Heart right ventricle (tissue), 16 donors: ENCODE results near the gene IFITM2. TPM values are rescaled to one million over a fixed set of nuclear protein-coding genes. Genes with fewer than 3 reads are reported as not detected.

ENCODE experiments used
- ATAC-seq, 8 donors: fragments of 200-7000 bp; cut with Tn5 transposase; one replicate each; pipeline ENCODE4 v1.9.1; 2020; ENCODE audit warnings: mild to moderate bottlenecking in 8 of 8, moderate library complexity in 8 of 8, moderate number of reproducible peaks in 1 of 8
- DNase-seq, 2 donors: peaks; one replicate each; pipeline ENCODE4 v3.0.0-alpha.2; 2020
- H3K27ac ChIP-seq, 10 donors: fragments of 200-600 bp; sonication (generic) in 2 of 10; one replicate each; pipeline versions ENCODE4 v1.5.0 to v1.8.0; 2020 to 2022; ENCODE audit warnings: mild to moderate bottlenecking in 3 of 10
- H3K27me3 ChIP-seq, 7 donors: fragments of 200-600 bp; one replicate each; pipeline ENCODE4 v1.8.0; 2021 to 2022; ENCODE audit warnings: mild to moderate bottlenecking in 2 of 7
- H3K36me3 ChIP-seq, 9 donors: fragments of 200-600 bp; sonication (generic) in 1 of 9; one replicate each; pipeline versions ENCODE4 v1.5.0 to v1.8.0; 2020 to 2022; ENCODE audit warnings: mild to moderate bottlenecking in 2 of 9
- H3K4me1 ChIP-seq, 9 donors: fragments of 200-600 bp; sonication (generic) in 1 of 9; one replicate each; pipeline versions ENCODE4 v1.5.0 to v1.8.0; 2020 to 2022; ENCODE audit warnings: mild to moderate bottlenecking in 4 of 9
- H3K4me3 ChIP-seq, 10 donors: fragments of 200-600 bp; sonication (generic) in 2 of 10; one replicate each; pipeline versions ENCODE4 v1.5.0 to v1.8.0; 2020 to 2022; ENCODE audit warnings: mild to moderate bottlenecking in 7 of 10, moderate library complexity in 2 of 10
- H3K9me3 ChIP-seq, 11 donors: fragments of 200-600 bp in 10 of 11; sonication (generic) in 2 of 11; one replicate each; pipeline versions ENCODE4 v1.5.0 to v1.8.0; 2013 to 2022; ENCODE audit warnings: mild to moderate bottlenecking in 2 of 11, control low read depth in 1 of 11, moderate library complexity in 1 of 11
- WGBS, 2 donors: extraction: QIAGEN DNeasy Blood & Tissue Kit; methylation state at CpG; one replicate each; pipeline ENCODE4 v1.1.7; 2013; ENCODE audit warnings: inconsistent platforms in 1 of 2; 5-methylcytosine and 5-hydroxymethylcytosine counted together
- intact Hi-C, 10 donors: fragments of 100-400 bp; cut with DNase I; formaldehyde crosslinking; loops; one replicate each; pipeline versions ENCODE4 v1.11.1 to v1.14.2; 2022
- polyA plus RNA-seq, 2 donors: library from polyadenylated mRNA; stranded (reverse); fragments of 200-250 nt; gene quantifications; one replicate each; pipeline ENCODE4 v1.2.3, GENCODE V29; 2013
- total RNA-seq, 10 donors: library from RNA; stranded (reverse); fragmentation: NEBNext Ultra II Directional in 3 of 10; extraction: Animal tissue kit (Norgen Biotek cat#: 25700) in 3 of 10; gene quantifications; one replicate each; pipeline versions ENCODE4 v1.2.1 to v1.2.4, GENCODE V29; 2021 to 2023
- TF ChIP-seq, protein P1 (sequence below), 9 donors: fragments of 200-600 bp; sonication (generic) in 2 of 9; IDR thresholded peaks; one replicate each; pipeline versions ENCODE4 v1.5.0 to v1.8.0; 2021 to 2022; ENCODE audit warnings: antibody characterized with exemption in 9 of 9, mild to moderate bottlenecking in 5 of 9, moderate library complexity in 1 of 9
- donor health status: Arrhythmogenic right ventricular cardiomyopathy.
- donor health status: ischemic (EF 13 %, LVEDD 7.1; RV severe dilation, severe dysfunction).
- donor health status: healthy with polysubstance abuse.
- donor health status: DM: no; HTN: yes; CAD: no.
- donor health status: DM: no; HTN: no; CAD: no.
- donor health status: ischemic (EF 25% LVEDD 6.9; RV normal size, moderate dysfunction).
- donor health status: ischemic (EF 25% LVEDD 5.7; RV mildly dilated, moderate dysfunction).
- donor health status: healthy.
- donor health status: DM: yes; HTN: yes; CAD: no.
- donor health status: Ischemic cardiomyopathy.
- donor health status: ischemic (EF 35%, LVEDD 5.7; RV mildly dilated, moderate dysfunction).
- donor health status: nonischemic (EF 11% LVEDD 7.7; RV severe dilation, severe dysfunction).
- donor health status: DM: yes; HTN: yes; CAD: no.
- donor health status: PGD.
- donor health status: ischemic (EF 29% LVEDD 5.4; RV normal size, mild dysfunction).
- donor health status: nonischemic (EF 23%, LVEDD 6.1; RV moderate dilation, normal function).

The IFITM2 gene
- total and polyA plus RNA-seq, 12 donors, result 57.2 to 843 (median 163) TPM

DNA sequence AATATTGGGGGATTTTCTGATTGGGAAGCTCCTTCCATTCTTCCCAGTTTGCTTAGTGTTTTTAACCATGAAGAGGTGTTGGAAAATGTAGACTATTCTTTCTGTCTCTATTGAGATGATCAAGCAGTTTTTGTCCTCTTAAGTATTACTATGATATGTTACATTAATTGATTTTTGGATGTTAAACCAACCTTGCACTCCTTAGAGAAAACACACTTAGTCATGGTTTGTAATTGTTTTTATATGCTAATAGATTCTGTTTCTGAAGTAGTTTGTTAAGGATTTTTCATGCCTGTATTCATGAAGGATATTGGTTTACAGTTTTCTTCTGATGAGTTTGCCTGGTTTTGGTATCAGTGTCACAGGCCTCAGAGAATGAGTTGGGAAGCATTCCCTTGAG lies 31.4 kb upstream of the IFITM2 start:
- no peaks in the 10 kb centered on the region for H3K36me3 ChIP-seq
- no peak for DNase-seq

DNA sequence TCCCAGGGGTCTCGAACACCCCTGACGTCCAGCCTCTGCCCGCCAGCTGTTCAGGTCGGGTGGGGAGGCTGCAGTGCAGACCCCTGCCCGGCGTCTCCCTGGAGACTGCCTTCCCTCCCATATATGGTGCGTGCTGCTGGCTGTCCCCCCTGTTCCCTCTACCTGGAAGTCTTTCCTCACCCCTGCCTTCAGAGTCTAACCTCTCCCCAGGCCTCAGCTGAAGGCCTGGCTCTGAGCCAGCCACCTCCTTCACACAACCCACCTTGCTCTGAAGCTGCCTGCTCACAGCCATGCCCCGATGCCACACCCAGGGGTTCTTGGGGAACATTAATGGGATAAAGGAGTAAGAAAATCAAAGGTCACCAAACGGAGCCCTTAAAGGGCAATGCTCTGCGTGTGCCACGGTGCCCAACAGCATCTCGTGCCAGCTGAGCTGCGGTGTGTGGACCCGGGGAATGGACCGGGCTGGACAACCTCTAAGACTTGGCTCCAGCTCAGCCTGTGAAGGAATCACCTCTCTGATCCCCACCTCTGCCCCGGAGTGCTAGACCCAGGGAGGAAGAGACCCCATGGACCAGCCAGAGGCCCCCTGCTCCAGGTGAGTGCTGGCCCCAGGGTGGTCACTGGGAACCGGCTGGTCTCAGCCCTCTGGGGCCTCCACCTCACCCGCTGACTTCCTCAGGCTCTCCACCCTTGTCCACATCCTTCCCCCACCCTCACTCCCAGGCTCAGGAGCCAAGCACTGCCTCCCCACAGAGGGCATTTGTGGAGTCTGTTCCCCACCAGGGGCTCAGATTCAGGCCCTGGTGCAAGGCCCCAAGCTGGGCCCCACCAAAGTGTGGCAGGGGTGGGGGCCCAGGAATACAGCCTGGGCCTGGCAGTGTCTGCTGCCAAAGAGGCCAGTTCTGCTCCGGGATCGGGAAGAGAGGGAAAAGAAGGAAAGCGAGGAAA lies 29.3 kb upstream of the IFITM2 start, which contains the start of gene NLRP6:
Gene NLRP6, plus strand, starts transcription at position 407 of the 951 bp plus-strand sequence. Its CDS starts 163 bp downstream, at position 570.
- Histone ChIP-seq H3K4me3 (peak within 1 kb of the TSS in 9 of 10 donors; percentile 19 to 46 (median 26)), H3K27ac (peak within 1 kb of the TSS in 1 of 10 donors; percentile 61), H3K4me1 (peaks cover 5 to 35% (median 26%) of the 10 kb centered on the region in 9 donors), H3K27me3 (peaks cover 33 to 78% (median 65%) of the 10 kb centered on the region in 7 donors), H3K9me3 (peaks cover 0 to 3% (median 0%) of the 10 kb centered on the region in 11 donors), H3K36me3 (no peaks in the 10 kb centered on the region)
- DNase-seq (peak in 1 of 2 donors; percentile 2), ATAC-seq (no peak)
- TF ChIP-seq, protein P1, sequence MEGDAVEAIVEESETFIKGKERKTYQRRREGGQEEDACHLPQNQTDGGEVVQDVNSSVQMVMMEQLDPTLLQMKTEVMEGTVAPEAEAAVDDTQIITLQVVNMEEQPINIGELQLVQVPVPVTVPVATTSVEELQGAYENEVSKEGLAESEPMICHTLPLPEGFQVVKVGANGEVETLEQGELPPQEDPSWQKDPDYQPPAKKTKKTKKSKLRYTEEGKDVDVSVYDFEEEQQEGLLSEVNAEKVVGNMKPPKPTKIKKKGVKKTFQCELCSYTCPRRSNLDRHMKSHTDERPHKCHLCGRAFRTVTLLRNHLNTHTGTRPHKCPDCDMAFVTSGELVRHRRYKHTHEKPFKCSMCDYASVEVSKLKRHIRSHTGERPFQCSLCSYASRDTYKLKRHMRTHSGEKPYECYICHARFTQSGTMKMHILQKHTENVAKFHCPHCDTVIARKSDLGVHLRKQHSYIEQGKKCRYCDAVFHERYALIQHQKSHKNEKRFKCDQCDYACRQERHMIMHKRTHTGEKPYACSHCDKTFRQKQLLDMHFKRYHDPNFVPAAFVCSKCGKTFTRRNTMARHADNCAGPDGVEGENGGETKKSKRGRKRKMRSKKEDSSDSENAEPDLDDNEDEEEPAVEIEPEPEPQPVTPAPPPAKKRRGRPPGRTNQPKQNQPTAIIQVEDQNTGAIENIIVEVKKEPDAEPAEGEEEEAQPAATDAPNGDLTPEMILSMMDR (IDR thresholded peaks at IDR 0.05), result no peak
- intact Hi-C loops, result no loop called here
- WGBS, 2 donors, result 76 to 77% methylated on average over 21 of the region's 21 CpGs

More for the DNA sequence above, 31.4 kb upstream of the IFITM2 start:
- Histone ChIP-seq H3K27ac (no peak overlapping the region), H3K4me1 (peaks cover 5 to 28% (median 24%) of the 10 kb centered on the region in 9 donors), H3K27me3 (peaks cover 27 to 65% (median 48%) of the 10 kb centered on the region in 7 donors), H3K4me3 (no peak overlapping the region), H3K9me3 (peaks cover 0 to 3% (median 0%) of the 10 kb centered on the region in 11 donors)
- no peak for ATAC-seq
- TF ChIP-seq, protein P1 (IDR thresholded peaks at IDR 0.05), result no peak
- intact Hi-C loops, result no loop called here

DNA sequence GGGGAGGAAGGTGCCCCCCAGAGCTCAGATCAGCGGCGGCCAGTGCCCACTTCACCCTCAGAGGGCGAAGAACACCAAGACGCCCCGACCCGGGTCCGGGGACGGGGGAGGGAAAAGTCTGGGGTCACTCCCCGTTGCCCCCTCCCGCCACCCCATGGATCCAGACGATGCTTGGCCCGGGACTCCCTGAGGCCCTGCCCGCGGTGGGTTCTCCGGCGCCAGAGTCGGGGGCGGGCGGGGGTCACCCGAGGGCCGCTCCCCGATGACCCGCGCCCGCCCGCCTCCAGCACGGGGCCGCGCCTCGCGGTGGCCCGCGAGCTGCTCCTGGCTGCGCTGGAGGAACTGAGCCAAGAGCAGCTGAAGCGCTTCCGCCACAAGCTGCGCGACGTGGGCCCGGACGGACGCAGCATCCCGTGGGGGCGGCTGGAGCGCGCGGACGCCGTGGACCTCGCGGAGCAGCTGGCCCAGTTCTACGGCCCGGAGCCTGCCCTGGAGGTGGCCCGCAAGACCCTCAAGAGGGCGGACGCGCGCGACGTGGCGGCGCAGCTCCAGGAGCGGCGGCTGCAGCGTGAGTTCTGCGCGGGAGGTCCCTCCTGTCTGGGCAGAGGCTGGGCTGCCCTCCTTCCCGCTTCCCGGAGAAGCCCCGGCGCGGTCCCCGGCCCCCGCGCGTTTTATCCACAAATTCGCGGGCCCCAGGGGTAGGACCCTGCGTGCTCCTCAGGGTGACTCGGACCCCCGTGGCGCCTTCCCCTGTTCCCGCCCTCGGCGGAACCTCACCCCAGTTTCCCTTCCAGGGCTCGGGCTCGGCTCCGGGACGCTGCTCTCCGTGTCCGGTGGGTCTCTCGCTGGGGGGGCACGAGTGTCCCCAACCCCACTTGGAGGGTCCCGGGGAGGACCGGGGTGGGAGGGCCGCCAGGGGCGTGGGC lies 28.3 kb upstream of the IFITM2 start:
- TF ChIP-seq, protein P1 (IDR thresholded peaks at IDR 0.05), result no peak
- DNase-seq (peak in 1 of 2 donors; percentile 3), ATAC-seq (peak in 6 of 8 donors; percentile 11 to 35 (median 26))
- Histone ChIP-seq H3K27me3 (peaks cover 33 to 88% (median 75%) of the 10 kb centered on the region in 7 donors), H3K9me3 (peaks cover 0 to 3% (median 0%) of the 10 kb centered on the region in 11 donors), H3K4me1 (peaks cover 5 to 35% (median 26%) of the 10 kb centered on the region in 9 donors), H3K27ac (peak overlapping the region in 1 of 10 donors; percentile 61), H3K36me3 (no peaks in the 10 kb centered on the region), H3K4me3 (peak overlapping the region in 9 of 10 donors; percentile 19 to 46 (median 26))
- intact Hi-C loops, result no loop called here
- 12 to 13% methylated on average over 87 to 97 of the region's 97 CpGs for WGBS, 2 donors
